ENCODE measurements around the gene CIAO2A.
A peak's percentile ranks its signal among the peaks of the same experiment; 100 is the strongest.
"Not testable (repeated sequence)": the region's sequence is repeated elsewhere in the genome, so short reads cannot be mapped to it uniquely, and the experiment has no call there.

Gene CIAO2A

GRCh38 chr15:64070965-64071851 lies 22.4 kb downstream of the CIAO2A start:
- DNase-seq (ENCODE audit: low spot score): no peak

- no peak for DNase-seq (ENCODE audit: low spot score)
These were observed 23.5 kb downstream of the CIAO2A start for GRCh38 chr15:64070106-64070505.

DNA sequence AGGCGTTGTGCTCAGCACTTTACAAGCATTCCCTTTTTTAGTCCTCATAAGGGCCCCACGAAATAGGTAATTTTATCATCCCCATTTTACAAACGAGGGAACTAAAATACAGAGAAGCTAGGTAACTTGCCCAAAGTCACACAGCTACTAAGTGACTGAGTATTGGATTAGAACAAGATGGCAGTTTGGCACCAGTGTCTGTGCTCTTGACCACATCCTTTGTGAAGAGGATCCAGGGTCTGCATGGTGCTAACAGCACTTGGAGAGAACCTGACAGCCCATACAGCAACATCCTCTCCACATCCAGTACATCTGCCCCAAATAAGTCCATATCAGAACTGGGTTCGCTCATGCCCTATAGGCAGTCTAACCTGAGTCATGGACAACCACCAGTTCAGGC lies 25.5 kb downstream of the CIAO2A start:
- DNase-seq (ENCODE audit: low spot score): no peak

DNA sequence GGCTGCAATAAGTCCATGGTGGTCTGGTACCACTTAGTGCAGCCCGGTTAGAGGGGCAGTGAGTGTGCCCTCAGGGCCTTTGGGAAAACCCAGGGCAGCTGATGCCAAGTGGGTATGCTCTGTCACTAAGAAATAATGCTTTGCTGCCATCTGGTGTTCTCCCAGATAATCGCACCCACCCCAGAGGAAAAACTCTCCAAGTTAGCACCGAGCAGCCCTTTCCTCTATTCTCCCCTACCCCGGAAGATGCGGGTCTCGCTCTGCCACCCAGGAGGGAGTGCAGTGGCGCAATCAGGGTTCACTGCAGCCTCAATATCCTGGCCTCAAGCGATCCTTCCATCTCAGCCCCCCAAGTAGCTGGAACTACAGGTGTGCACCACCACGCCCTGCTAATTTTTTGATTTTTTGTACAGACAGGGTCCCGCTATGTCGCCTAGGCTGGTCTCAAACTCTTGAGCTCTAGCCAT lies 26.0 kb downstream of the CIAO2A start:
- DNase-seq (ENCODE audit: low spot score): peak; percentile 80

DNA sequence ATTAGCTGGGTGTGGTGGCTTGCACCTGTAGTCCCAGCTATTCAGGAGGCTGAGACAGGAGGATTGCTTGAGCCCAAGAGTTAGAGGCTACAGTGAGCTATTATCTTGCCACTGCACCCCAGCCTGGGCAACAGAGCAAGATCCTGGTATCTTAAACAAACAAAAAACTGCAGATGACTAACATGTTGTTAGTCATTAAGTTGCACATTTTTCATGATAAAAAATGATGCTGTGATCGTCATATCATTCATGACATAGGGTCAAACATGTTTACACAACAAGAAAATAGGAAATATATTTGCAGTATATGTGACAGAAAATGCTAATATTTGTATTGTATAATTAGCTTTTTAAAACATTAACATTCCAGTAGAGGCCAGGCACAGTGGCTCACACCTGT lies 27.2 kb downstream of the CIAO2A start:
- no peak for DNase-seq (ENCODE audit: low spot score)

GRCh38 chr15:64060716-64061115 lies 32.9 kb downstream of the CIAO2A start:
- no peak for DNase-seq (ENCODE audit: low spot score)

DNA sequence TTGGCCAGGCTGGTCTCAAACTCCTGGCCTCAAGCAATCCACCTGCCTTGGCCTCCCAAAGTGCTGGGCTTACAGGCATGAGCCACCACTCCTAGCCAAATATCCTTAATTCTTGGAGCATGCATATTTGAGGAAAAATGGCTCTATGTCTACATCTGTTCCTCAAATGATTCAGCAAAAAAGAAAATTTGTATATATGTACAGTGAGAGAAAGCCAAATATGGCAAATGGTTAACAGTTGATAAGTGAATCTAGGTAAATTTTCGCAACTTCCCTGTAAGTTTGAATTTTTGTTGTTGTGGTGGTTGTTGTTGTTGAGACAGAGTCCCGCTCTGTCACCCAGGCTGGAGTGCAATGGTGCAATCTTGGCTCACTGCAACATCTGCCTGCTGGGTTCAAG lies 34.5 kb downstream of the CIAO2A start:
- not testable (repeated sequence) for DNase-seq (ENCODE audit: low spot score)

GRCh38 chr15:64058279-64058678 lies 35.4 kb downstream of the CIAO2A start:
- DNase-seq (ENCODE audit: low spot score): no peak

GRCh38 chr15:64053674-64054073 lies 40.0 kb downstream of the CIAO2A start:
- DNase-seq (ENCODE audit: low spot score): not testable (repeated sequence)

GRCh38 chr15:64052925-64053491 lies 40.6 kb downstream of the CIAO2A start:
- no peak for DNase-seq (ENCODE audit: low spot score)

DNA sequence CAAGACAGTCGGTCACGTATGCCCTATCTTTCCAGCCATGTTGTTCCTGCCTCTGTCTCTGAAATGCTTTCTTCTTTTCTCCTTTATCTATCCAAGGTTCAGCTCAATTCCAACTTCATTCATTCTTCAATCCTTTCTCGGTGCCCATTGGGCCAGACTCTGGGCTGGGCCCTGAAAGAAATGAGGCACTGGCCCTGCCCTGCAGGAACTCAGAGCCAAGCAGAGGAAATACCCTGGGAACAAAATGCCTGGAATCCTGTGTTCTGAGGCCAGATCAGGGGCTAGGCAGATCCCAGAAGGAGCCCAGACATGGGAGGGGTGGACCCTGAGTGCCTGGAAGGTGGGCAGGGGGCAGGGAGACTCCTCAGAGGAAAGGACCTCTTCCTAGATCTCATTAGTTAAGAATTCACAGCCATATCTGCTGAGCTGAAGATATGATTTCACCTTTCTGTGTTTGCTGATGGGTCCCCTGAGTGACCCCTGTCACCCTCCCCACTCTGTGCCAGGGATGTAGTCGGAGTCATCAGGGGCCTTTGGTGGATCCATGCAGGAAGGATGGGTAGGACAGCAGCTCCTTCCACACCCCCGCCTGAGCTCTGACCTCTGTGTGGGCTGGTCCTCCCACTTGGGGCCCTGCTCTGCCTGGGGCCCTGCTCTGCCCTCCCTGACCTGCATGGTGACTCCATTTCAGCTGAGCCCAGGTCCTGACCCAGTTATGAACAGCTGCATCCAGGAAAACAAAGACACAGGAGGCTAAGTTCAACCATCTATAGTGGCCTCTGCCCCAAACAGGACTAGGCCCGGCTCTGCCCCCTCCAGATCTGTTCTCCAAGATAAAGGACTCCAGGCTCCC lies 42.0 kb downstream of the CIAO2A start:
- DNase-seq (ENCODE audit: low spot score): no peak

- no peak for DNase-seq (ENCODE audit: low spot score)
These were observed 42.6 kb downstream of the CIAO2A start for GRCh38 chr15:64051093-64051402.

GRCh38 chr15:64050281-64051092 lies 43.2 kb downstream of the CIAO2A start:
- no peak for DNase-seq (ENCODE audit: low spot score)

- DNase-seq (ENCODE audit: low spot score): no peak
These were observed 44.7 kb downstream of the CIAO2A start for GRCh38 chr15:64048781-64049460.

- peak; percentile 63 for DNase-seq (ENCODE audit: low spot score)
These were observed 47.1 kb downstream of the CIAO2A start, which contains the start of gene DAPK2 for GRCh38 chr15:64046421-64047153. TSS of gene DAPK2 (minus strand) at chr15:64046485. CDS start at chr15:64040261, 6,224 bp downstream.

DNA sequence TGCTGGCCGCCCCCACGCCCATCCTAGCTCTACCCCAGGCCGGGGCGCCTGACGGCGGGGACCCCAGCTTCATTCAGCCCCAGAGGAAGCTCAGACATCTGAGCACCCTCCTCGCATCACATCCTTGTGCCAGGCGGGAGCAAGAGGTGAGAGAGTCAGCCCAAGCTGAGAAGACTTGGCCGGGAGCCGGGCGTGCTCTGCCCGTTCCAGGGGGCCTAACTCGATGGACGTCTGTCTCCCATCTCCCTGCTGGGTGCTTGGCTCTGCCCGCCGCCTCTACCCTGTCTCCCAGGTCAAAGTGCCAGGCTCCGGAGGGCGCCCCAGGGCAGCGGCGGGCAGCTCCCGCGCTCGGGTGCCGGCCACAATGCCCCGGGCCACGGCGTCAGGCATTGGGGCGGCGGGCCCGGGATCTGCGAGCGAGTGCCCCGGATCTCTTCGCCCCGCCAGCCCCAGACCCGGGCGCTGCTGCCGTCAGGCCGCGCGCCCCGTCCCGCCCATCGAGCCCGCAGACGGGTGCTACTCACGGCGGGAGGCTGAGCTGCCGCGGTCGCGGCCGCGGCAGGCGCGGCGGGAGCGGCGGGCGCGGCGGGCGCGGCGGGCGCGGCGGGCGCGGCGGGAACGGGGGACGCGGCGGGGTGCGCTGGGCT lies 47.7 kb downstream of the CIAO2A start:
- DNase-seq (ENCODE audit: low spot score): no peak

DNA sequence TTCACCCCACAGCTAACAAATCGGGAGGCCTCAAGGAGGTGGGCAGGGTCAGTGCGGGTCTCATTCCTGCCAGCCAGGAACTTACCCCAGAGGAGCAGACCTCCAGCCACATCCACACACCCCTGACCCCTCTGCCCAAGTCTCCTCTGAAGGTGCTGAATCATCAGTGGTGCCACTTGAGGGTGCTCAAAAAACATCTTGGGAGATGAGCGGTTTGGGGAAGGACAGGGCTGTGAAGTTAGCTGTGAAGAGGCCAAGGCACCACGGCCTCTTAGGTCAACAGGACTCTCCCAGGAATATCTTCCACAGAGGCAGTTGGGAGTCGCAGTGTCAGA lies 48.6 kb downstream of the CIAO2A start:
- no peak for DNase-seq (ENCODE audit: low spot score)

- DNase-seq (ENCODE audit: low spot score): no peak
These were observed 49.1 kb downstream of the CIAO2A start for GRCh38 chr15:64044300-64045100.
